GM12892 (cell line): ENCODE measurements around the gene ASAH2.

Experiments used
- POLR2A ChIP-seq: IDR thresholded peaks from 2 replicates; pipeline ENCODE4 v1.6.1; 2011; ENCODE audit warnings: low read depth, low read length, control low read depth
- POLR2AphosphoS5 ChIP-seq: IDR thresholded peaks from 2 replicates; pipeline ENCODE4 v1.6.1; 2011; ENCODE audit warnings: low read depth, low read length, control low read depth
- TAF1 ChIP-seq: IDR thresholded peaks from 2 replicates; pipeline ENCODE4 v1.6.1; 2011; ENCODE audit warnings: low read depth, mild to moderate bottlenecking, control low read depth, low read length, borderline replicate concordance

GRCh38 chr10:50224330-50224952 lies 26.9 kb downstream of the ASAH2 start:
- TF ChIP-seq POLR2A (no peak), TAF1 (no peak), POLR2AphosphoS5 (no peak)
